Nephron (organoid): Measurements from ENCODE around the gene HECW1.

ENCODE experiments used
- H3K27ac Mint-ChIP-seq, 3 experiments: 2 replicates each; pipeline ENCODE4 v1.8.0; 2020; ENCODE audit warnings: mixed read lengths in 3 of 3, mild to moderate bottlenecking in 2 of 3, moderate library complexity in 1 of 3
- H3K27me3 Mint-ChIP-seq: 2 replicates; pipeline ENCODE4 v1.8.0; 2021; ENCODE audit warnings: low read depth, mild to moderate bottlenecking, moderate library complexity, mixed read lengths
- H3K36me3 Mint-ChIP-seq: 2 replicates; pipeline ENCODE4 v1.8.0; 2020; ENCODE audit warnings: low read depth, mixed read lengths
- H3K4me1 Mint-ChIP-seq: 2 replicates; pipeline ENCODE4 v1.8.0; 2020; ENCODE audit warnings: mixed read lengths
- H3K4me3 Mint-ChIP-seq, 3 experiments: 2 replicates each; pipeline ENCODE4 v1.8.0; 2020; ENCODE audit warnings: mild to moderate bottlenecking in 3 of 3, mixed read lengths in 3 of 3, moderate library complexity in 2 of 3
- H3K9me3 Mint-ChIP-seq: 2 replicates; pipeline ENCODE4 v1.8.0; 2020; ENCODE audit warnings: mixed read lengths
- CTCF ChIP-seq, 3 experiments: fragments of 200-600 bp; sonication (generic); IDR thresholded peaks; one replicate each; pipeline ENCODE4 v1.5.0; 2021; ENCODE audit warnings: antibody characterized with exemption in 3 of 3; ENCODE audit not compliant: unreplicated experiment in 3 of 3

HECW1 gene

GRCh38 chr7:43278088-43278644 lies 165.7 kb downstream of the HECW1 start:
- Mint-ChIP-seq H3K9me3 (no peaks in the 10 kb centered on the region), H3K4me3 (no peak overlapping the region), H3K4me1 (peaks cover 51% of the 10 kb centered on the region), H3K27ac (no peak overlapping the region), H3K27me3 (peaks cover 14% of the 10 kb centered on the region), H3K36me3 (no peaks in the 10 kb centered on the region)
- no peak for TF ChIP-seq CTCF (IDR thresholded peaks at IDR 0.05; ENCODE audit: unreplicated experiment in 3 of 3)

GRCh38 chr7:43281268-43281667 lies 168.8 kb downstream of the HECW1 start:
- no peaks in the 10 kb centered on the region for H3K36me3 Mint-ChIP-seq
- H3K27ac Mint-ChIP-seq, result no peak overlapping the region
- H3K4me1 Mint-ChIP-seq, result peaks cover 45% of the 10 kb centered on the region
- peaks cover 6% of the 10 kb centered on the region for H3K9me3 Mint-ChIP-seq
- peaks cover 17% of the 10 kb centered on the region for H3K27me3 Mint-ChIP-seq
- no peak overlapping the region for H3K4me3 Mint-ChIP-seq
- TF ChIP-seq CTCF (IDR thresholded peaks at IDR 0.05; ENCODE audit: unreplicated experiment in 3 of 3), result no peak

GRCh38 chr7:43283706-43284105 lies 171.3 kb downstream of the HECW1 start:
- TF ChIP-seq CTCF (IDR thresholded peaks at IDR 0.05; ENCODE audit: unreplicated experiment in 3 of 3), result no peak
- H3K9me3 Mint-ChIP-seq, result peaks cover 11% of the 10 kb centered on the region
- peaks cover 21% of the 10 kb centered on the region for H3K27me3 Mint-ChIP-seq
- H3K4me1 Mint-ChIP-seq, result peaks cover 22% of the 10 kb centered on the region
- H3K4me3 Mint-ChIP-seq, result no peak overlapping the region
- no peak overlapping the region for H3K27ac Mint-ChIP-seq
- no peaks in the 10 kb centered on the region for H3K36me3 Mint-ChIP-seq

- Mint-ChIP-seq H3K36me3 (no peaks in the 10 kb centered on the region), H3K9me3 (peaks cover 24% of the 10 kb centered on the region), H3K4me3 (no peak overlapping the region), H3K4me1 (peaks cover 10% of the 10 kb centered on the region), H3K27ac (no peak overlapping the region), H3K27me3 (peaks cover 7% of the 10 kb centered on the region)
- no peak for TF ChIP-seq CTCF (IDR thresholded peaks at IDR 0.05; ENCODE audit: unreplicated experiment in 3 of 3)
Observed at GRCh38 chr7:43289826-43290225, 177.4 kb downstream of the HECW1 start.

GRCh38 chr7:43290978-43291377 lies 178.5 kb downstream of the HECW1 start:
- H3K36me3 Mint-ChIP-seq, result no peaks in the 10 kb centered on the region
- H3K4me3 Mint-ChIP-seq, result no peak overlapping the region

More at GRCh38 chr7:43290978-43291377, 178.5 kb downstream of the HECW1 start:
- Mint-ChIP-seq H3K9me3 (peaks cover 19% of the 10 kb centered on the region), H3K27ac (no peak overlapping the region), H3K27me3 (peaks cover 5% of the 10 kb centered on the region), H3K4me1 (peaks cover 21% of the 10 kb centered on the region)
- TF ChIP-seq CTCF (IDR thresholded peaks at IDR 0.05; ENCODE audit: unreplicated experiment in 3 of 3), result no peak
